HEK293 (cell line): ENCODE measurements around the gene C1QBP.
A peak's percentile ranks its signal among the peaks of the same experiment; 100 is the strongest.

Experiments
- CTCF ChIA-PET: fragments of 350-600 bp; formaldehyde crosslinking; extraction: SDS; loops from one replicate; lab custom pipeline; 2021; ENCODE audit warnings: antibody characterized with exemption; lab: Yijun Ruan, JAX
- POLR2A ChIA-PET: fragments of 300-600 bp; formaldehyde crosslinking; extraction: SDS; loops from one replicate; lab custom pipeline; 2020; ENCODE audit warnings: antibody characterized with exemption, inconsistent platforms; lab: Yijun Ruan, JAX
- H3K27ac ChIP-seq: fragments of 200-500 bp; sonication (Bioruptor generic); 2 replicates; pipeline ENCODE4 v1.5.1; 2014; ENCODE audit warnings: low read depth, low read length, control low read depth, inconsistent platforms; ENCODE audit errors: extremely low read depth
- H3K36me3 ChIP-seq, 2 experiments: fragments of 200-500 bp in 1 of 2; sonication (Bioruptor generic) in 1 of 2; 1 replicate in 1 of 2; 2 replicates in 1 of 2; pipeline ENCODE4 v1.5.1; 2014 to 2017; ENCODE audit warnings: inconsistent platforms in 2 of 2, low read length in 2 of 2; ENCODE audit not compliant: control insufficient read depth in 2 of 2, insufficient read depth in 1 of 2
- H3K4me1 ChIP-seq: fragments of 200-500 bp; sonication (Bioruptor generic); 2 replicates; pipeline ENCODE4 v1.5.1; 2014; ENCODE audit warnings: mild to moderate bottlenecking, low read length, inconsistent platforms; ENCODE audit not compliant: control insufficient read depth, insufficient read depth
- H3K4me3 ChIP-seq: 2 replicates; pipeline ENCODE4 v1.5.1; 2011; ENCODE audit warnings: low read depth, mild to moderate bottlenecking, control low read depth, low read length, moderate library complexity
- H3K9me3 ChIP-seq: fragments of 200-500 bp; sonication (Bioruptor generic); 2 replicates; pipeline ENCODE4 v1.5.1; 2014; ENCODE audit warnings: low read depth, low read length, inconsistent platforms; ENCODE audit not compliant: control insufficient read depth, insufficient read depth
- GLIS2 ChIP-seq: fragments of 450-650 bp; formaldehyde crosslinking; IDR thresholded peaks from 2 replicates; pipeline ENCODE4 v1.5.1; 2016; ENCODE audit warnings: missing biosample characterization, missing genetic modification characterization
- HOXD13 ChIP-seq: sonication (generic); formaldehyde crosslinking; IDR thresholded peaks from 2 replicates; pipeline ENCODE4 v1.8.0; 2022; ENCODE audit warnings: missing genetic modification reagents, borderline replicate concordance
- KLF10 ChIP-seq: fragments of 450-650 bp; IDR thresholded peaks from 2 replicates; pipeline ENCODE4 v1.5.1; 2018; ENCODE audit warnings: missing biosample characterization, mild to moderate bottlenecking, missing genetic modification characterization
- KLF16 ChIP-seq: fragments of 450-650 bp; formaldehyde crosslinking; IDR thresholded peaks from 2 replicates; pipeline ENCODE4 v1.5.1; 2017; ENCODE audit warnings: missing biosample characterization, missing genetic modification characterization
- MEIS1 ChIP-seq: sonication (generic); formaldehyde crosslinking; IDR thresholded peaks from 2 replicates; pipeline ENCODE4 v1.8.1; 2022; ENCODE audit warnings: missing genetic modification reagents, mild to moderate bottlenecking, borderline replicate concordance
- PRDM1 ChIP-seq: fragments of 450-650 bp; formaldehyde crosslinking; IDR thresholded peaks from 2 replicates; pipeline ENCODE4; 2016; ENCODE audit warnings: missing biosample characterization, missing genetic modification characterization
- SALL2 ChIP-seq: fragments of 450-650 bp; formaldehyde crosslinking; IDR thresholded peaks from 2 replicates; pipeline ENCODE4 v1.5.0; 2017; ENCODE audit warnings: missing biosample characterization, mild to moderate bottlenecking, missing genetic modification characterization, borderline replicate concordance
- SP7 ChIP-seq: fragments of 450-650 bp; formaldehyde crosslinking; IDR thresholded peaks from 2 replicates; pipeline ENCODE4 v1.5.1; 2016; ENCODE audit warnings: missing biosample characterization, missing genetic modification characterization
- TRIM28 ChIP-seq: IDR thresholded peaks from 2 replicates; pipeline ENCODE4 v1.6.1; 2011; ENCODE audit warnings: low read length, control low read depth, borderline replicate concordance
- ZBTB1 ChIP-seq: fragments of 450-650 bp; formaldehyde crosslinking; IDR thresholded peaks from 2 replicates; pipeline ENCODE4 v1.5.1; 2016; ENCODE audit warnings: missing biosample characterization, missing genetic modification characterization
- ZBTB17 ChIP-seq: fragments of 450-650 bp; formaldehyde crosslinking; IDR thresholded peaks from 2 replicates; pipeline ENCODE4 v1.5.1; 2016; ENCODE audit warnings: missing biosample characterization, missing genetic modification characterization
- ZBTB8A ChIP-seq: fragments of 450-650 bp; formaldehyde crosslinking; IDR thresholded peaks from 2 replicates; pipeline ENCODE4 v1.5.1; 2016; ENCODE audit warnings: missing biosample characterization, missing genetic modification characterization
- ZNF114 ChIP-seq: fragments of 450-650 bp; formaldehyde crosslinking; IDR thresholded peaks from 2 replicates; pipeline ENCODE4 v1.5.0; 2017; ENCODE audit warnings: missing biosample characterization, missing genetic modification characterization
- ZNF155 ChIP-seq: fragments of 450-650 bp; formaldehyde crosslinking; IDR thresholded peaks from 2 replicates; pipeline ENCODE4 v1.5.1; 2016; ENCODE audit warnings: missing biosample characterization, missing genetic modification characterization
- ZNF16 ChIP-seq: fragments of 450-650 bp; formaldehyde crosslinking; IDR thresholded peaks from 2 replicates; pipeline ENCODE4 v1.5.1; 2016; ENCODE audit warnings: low read depth, missing biosample characterization, missing genetic modification characterization
- ZNF18 ChIP-seq: fragments of 450-650 bp; formaldehyde crosslinking; IDR thresholded peaks from 2 replicates; pipeline ENCODE4 v1.5.1; 2016; ENCODE audit warnings: missing biosample characterization, missing genetic modification characterization
- ZNF221 ChIP-seq: fragments of 450-650 bp; formaldehyde crosslinking; IDR thresholded peaks from 2 replicates; pipeline ENCODE4 v1.5.1; 2017; ENCODE audit warnings: missing biosample characterization, missing genetic modification characterization, borderline replicate concordance
- ZNF274 ChIP-seq, 2 experiments: fragments of 200-500 bp in 1 of 2; fragments of 450-650 bp in 1 of 2; sonication (Bioruptor generic) in 1 of 2; formaldehyde crosslinking in 1 of 2; IDR thresholded peaks; 2 replicates each; pipeline versions ENCODE4 v1.5.1 to v1.6.1; 2014 to 2016; ENCODE audit warnings: borderline replicate concordance in 1 of 2, inconsistent platforms in 1 of 2, low read length in 1 of 2, missing biosample characterization in 1 of 2, missing genetic modification characterization in 1 of 2
- ZNF433 ChIP-seq: fragments of 450-650 bp; formaldehyde crosslinking; IDR thresholded peaks from 2 replicates; pipeline ENCODE4 v1.5.1; 2016; ENCODE audit warnings: missing biosample characterization, missing genetic modification characterization, low read depth
- ZNF513 ChIP-seq: fragments of 450-650 bp; IDR thresholded peaks from 2 replicates; pipeline ENCODE4 v1.5.1; 2018; ENCODE audit warnings: missing biosample characterization, missing genetic modification characterization
- ZNF521 ChIP-seq: fragments of 450-650 bp; formaldehyde crosslinking; IDR thresholded peaks from 2 replicates; pipeline ENCODE4 v1.5.1; 2017; ENCODE audit warnings: missing biosample characterization, mild to moderate bottlenecking, missing genetic modification characterization
- ZNF629 ChIP-seq: fragments of 450-650 bp; formaldehyde crosslinking; IDR thresholded peaks from 2 replicates; pipeline ENCODE4 v1.5.1; 2017; ENCODE audit warnings: missing biosample characterization, missing genetic modification characterization
- ZNF658 ChIP-seq: fragments of 450-650 bp; formaldehyde crosslinking; IDR thresholded peaks from 2 replicates; pipeline ENCODE4; 2016; ENCODE audit warnings: missing biosample characterization, missing genetic modification characterization
- ZNF747 ChIP-seq: fragments of 450-650 bp; formaldehyde crosslinking; IDR thresholded peaks from 2 replicates; pipeline ENCODE4 v1.5.1; 2016; ENCODE audit warnings: missing biosample characterization, missing genetic modification characterization
- ZNF792 ChIP-seq: fragments of 450-650 bp; formaldehyde crosslinking; IDR thresholded peaks from 2 replicates; pipeline ENCODE4 v1.5.1; 2016; ENCODE audit warnings: missing biosample characterization, missing genetic modification characterization
- ZNF843 ChIP-seq: fragments of 450-650 bp; formaldehyde crosslinking; IDR thresholded peaks from 2 replicates; pipeline ENCODE4 v1.5.1; 2016; ENCODE audit warnings: missing biosample characterization, missing genetic modification characterization
- TF ChIP-seq, protein P1 (sequence below): fragments of 450-650 bp; formaldehyde crosslinking; IDR thresholded peaks from 2 replicates; pipeline ENCODE4 v1.5.1; 2016; ENCODE audit warnings: missing biosample characterization, missing genetic modification characterization

The C1QBP gene

GRCh38 chr17:5418858-5419355, 20.0 kb downstream of the C1QBP start:
- Histone ChIP-seq H3K4me1 (no peaks in the 10 kb centered on the region; the same call in 1 of the 2 replicates), H3K27ac (peak overlapping the region; percentile 92), H3K4me3 (peak overlapping the region; percentile 97), H3K9me3 (no peaks in the 10 kb centered on the region), H3K36me3 (peaks cover 58 to 60% of the 10 kb centered on the region in 2 experiments)
- ChIA-PET POLR2A (interaction anchor here (0.7 to 3.8 kb wide), 16 partner anchors 10 to 227 kb away, joined by 3 to 43 read pairs (median 5); partner anchors contain the start of genes C1QBP, DERL2, DHX33 and MIS12), CTCF (interaction anchor here (0.6 to 1.6 kb wide), 2 partner anchors 20 to 135 kb away, joined by 4 to 9 read pairs; partner anchors contain the start of gene C1QBP)
- peak; percentile 68 for TF ChIP-seq ZBTB17
- peak; percentile 47; the same call in 1 of the 2 replicates for TF ChIP-seq PRDM1
- TF ChIP-seq ZNF658 (tag by site-specific recombination), result no peak
- TF ChIP-seq ZBTB8A, result 0 out of 2 replicates have a peak, but pooled peaks have one; percentile 4
- peak; percentile 15; the same call in 1 of the 2 replicates for TF ChIP-seq ZNF792
- TF ChIP-seq ZNF747 (tag by site-specific recombination), result no peak

DNA sequence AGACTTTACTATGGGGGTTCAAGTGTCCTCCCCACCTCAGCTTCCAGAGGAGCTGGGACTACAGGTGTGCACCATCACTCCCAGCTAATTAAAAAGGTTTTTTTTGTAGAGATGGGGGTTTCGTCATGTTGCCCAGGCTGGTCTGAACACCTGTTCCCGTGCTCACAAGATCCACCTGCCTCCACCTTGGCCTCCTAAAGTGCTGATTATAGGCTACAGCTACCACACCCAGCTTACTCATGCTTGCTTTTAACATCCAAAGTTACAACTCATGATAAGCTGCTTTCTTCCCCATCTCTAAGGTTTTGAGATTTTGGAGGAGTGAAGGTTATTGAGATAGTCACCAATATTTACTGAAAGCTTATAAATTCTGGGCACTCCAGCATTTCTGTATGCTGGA, 22.1 kb downstream of the C1QBP start:
- Histone ChIP-seq H3K36me3 (peaks cover 56 to 59% of the 10 kb centered on the region in 2 experiments), H3K4me1 (no peaks in the 10 kb centered on the region; the same call in 1 of the 2 replicates), H3K27ac (no peak overlapping the region), H3K9me3 (no peaks in the 10 kb centered on the region), H3K4me3 (no peak overlapping the region)
- ChIA-PET POLR2A (interaction anchor here (1.3 to 3.8 kb wide), 2 partner anchors 13 kb away, joined by 4 to 43 read pairs; no protein-coding TSS in a partner anchor), CTCF (interaction anchor here (0.6 to 1.4 kb wide), 3 partner anchors 17 to 51 kb away, joined by 3 to 15 read pairs (median 4); partner anchors contain the start of gene C1QBP)
- TF ChIP-seq ZNF513 (tag by site-specific recombination), result no peak
- no peak for TF ChIP-seq ZNF521 (tag by site-specific recombination)
- no peak for TF ChIP-seq SP7 (tag by site-specific recombination)
- TF ChIP-seq ZNF843 (tag by site-specific recombination), result no peak

- H3K4me1 ChIP-seq, result no peaks in the 10 kb centered on the region; the same call in 1 of the 2 replicates
- ChIA-PET CTCF (interaction anchor here (0.8 kb wide), 1 partner anchor 9 kb away, joined by 3 read pairs; no protein-coding TSS in a partner anchor), POLR2A (no interaction called here)
- H3K9me3 ChIP-seq, result no peaks in the 10 kb centered on the region
- H3K36me3 ChIP-seq, result peaks cover 76 to 85% of the 10 kb centered on the region in 2 experiments
- no peak overlapping the region for H3K4me3 ChIP-seq
- no peak overlapping the region for H3K27ac ChIP-seq
- no peak for TF ChIP-seq GLIS2 (tag by site-specific recombination)
- no peak for TF ChIP-seq ZNF114 (tag by site-specific recombination)
- TF ChIP-seq ZNF221 (tag by site-specific recombination), result no peak
- no peak for TF ChIP-seq ZNF18
- TF ChIP-seq KLF10 (tag by site-specific recombination), result no peak
- TF ChIP-seq TRIM28, result no peak
- TF ChIP-seq ZNF629, result peak; percentile 93
- 0 out of 2 replicates have a peak, but pooled peaks have one; percentile 63 for TF ChIP-seq ZNF792
- TF ChIP-seq, protein P1, sequence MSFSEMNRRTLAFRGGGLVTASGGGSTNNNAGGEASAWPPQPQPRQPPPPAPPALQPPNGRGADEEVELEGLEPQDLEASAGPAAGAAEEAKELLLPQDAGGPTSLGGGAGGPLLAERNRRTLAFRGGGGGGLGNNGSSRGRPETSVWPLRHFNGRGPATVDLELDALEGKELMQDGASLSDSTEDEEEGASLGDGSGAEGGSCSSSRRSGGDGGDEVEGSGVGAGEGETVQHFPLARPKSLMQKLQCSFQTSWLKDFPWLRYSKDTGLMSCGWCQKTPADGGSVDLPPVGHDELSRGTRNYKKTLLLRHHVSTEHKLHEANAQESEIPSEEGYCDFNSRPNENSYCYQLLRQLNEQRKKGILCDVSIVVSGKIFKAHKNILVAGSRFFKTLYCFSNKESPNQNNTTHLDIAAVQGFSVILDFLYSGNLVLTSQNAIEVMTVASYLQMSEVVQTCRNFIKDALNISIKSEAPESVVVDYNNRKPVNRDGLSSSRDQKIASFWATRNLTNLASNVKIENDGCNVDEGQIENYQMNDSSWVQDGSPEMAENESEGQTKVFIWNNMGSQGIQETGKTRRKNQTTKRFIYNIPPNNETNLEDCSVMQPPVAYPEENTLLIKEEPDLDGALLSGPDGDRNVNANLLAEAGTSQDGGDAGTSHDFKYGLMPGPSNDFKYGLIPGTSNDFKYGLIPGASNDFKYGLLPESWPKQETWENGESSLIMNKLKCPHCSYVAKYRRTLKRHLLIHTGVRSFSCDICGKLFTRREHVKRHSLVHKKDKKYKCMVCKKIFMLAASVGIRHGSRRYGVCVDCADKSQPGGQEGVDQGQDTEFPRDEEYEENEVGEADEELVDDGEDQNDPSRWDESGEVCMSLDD (tag by site-specific recombination), result no peak
- no peak for TF ChIP-seq HOXD13 (CRISPR knock-in tag)
- no peak for TF ChIP-seq ZNF274 (IDR thresholded peaks at IDR 0.05; ENCODE audit: low read length)
- no peak for TF ChIP-seq ZNF274 (tag by site-specific recombination; IDR thresholded peaks at IDR 0.05; ENCODE audit: borderline replicate concordance)
- no peak for TF ChIP-seq SALL2 (tag by site-specific recombination)
- no peak for TF ChIP-seq MEIS1 (CRISPR knock-in tag)
- TF ChIP-seq KLF16 (tag by site-specific recombination), result 0 out of 2 replicates have a peak, but pooled peaks have one; percentile 26
- TF ChIP-seq ZNF433 (tag by site-specific recombination), result no peak
- 0 out of 2 replicates have a peak, but pooled peaks have one; percentile 18 for TF ChIP-seq ZBTB1 (tag by site-specific recombination)
- no peak for TF ChIP-seq ZNF16 (tag by site-specific recombination)
- no peak for TF ChIP-seq ZNF155
Observed at GRCh38 chr17:5413682-5414081, 25.3 kb downstream of the C1QBP start.
